ENCODE measurements around the gene WDR7. TPM values are rescaled to one million over a fixed set of nuclear protein-coding genes. Genes with fewer than 3 reads are reported as not detected.

WDR7 gene
- total RNA-seq, 4 donors from 2014 or later: 16.2 to 39.4 (median 19.9) TPM

- DNase-seq (ENCODE audit: low spot score) (no peak), ATAC-seq (ENCODE audit: low FRiP score) (no peak)
- TF ChIP-seq, protein P1, sequence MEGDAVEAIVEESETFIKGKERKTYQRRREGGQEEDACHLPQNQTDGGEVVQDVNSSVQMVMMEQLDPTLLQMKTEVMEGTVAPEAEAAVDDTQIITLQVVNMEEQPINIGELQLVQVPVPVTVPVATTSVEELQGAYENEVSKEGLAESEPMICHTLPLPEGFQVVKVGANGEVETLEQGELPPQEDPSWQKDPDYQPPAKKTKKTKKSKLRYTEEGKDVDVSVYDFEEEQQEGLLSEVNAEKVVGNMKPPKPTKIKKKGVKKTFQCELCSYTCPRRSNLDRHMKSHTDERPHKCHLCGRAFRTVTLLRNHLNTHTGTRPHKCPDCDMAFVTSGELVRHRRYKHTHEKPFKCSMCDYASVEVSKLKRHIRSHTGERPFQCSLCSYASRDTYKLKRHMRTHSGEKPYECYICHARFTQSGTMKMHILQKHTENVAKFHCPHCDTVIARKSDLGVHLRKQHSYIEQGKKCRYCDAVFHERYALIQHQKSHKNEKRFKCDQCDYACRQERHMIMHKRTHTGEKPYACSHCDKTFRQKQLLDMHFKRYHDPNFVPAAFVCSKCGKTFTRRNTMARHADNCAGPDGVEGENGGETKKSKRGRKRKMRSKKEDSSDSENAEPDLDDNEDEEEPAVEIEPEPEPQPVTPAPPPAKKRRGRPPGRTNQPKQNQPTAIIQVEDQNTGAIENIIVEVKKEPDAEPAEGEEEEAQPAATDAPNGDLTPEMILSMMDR (IDR thresholded peaks at IDR 0.05): no peak
Observed at GRCh38 chr18:56716692-56717146, 65.6 kb downstream of the WDR7 start.

DNA sequence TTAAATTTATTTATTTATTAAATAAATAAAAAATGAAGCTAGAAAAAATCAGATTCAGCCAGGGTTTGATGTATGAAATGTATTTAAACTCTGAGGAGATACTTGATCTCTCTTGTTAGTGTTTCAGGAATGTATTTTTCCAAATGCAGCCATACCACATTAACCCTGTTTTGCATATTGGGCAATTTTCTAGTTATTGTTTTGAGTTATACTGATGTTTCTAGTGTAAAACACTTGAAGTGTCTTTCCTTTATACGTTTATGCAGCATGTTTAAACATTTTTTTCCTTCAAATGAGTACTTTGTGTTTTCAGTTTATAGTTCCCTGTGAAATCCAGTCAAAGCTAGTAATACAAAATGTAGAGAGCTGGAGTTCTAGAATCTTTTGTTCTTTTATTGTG, 69.9 kb downstream of the WDR7 start:
- DNase-seq (ENCODE audit: low spot score) (no peak), ATAC-seq (ENCODE audit: low FRiP score) (no peak)
- TF ChIP-seq, protein P1 (IDR thresholded peaks at IDR 0.05): no peak

DNA sequence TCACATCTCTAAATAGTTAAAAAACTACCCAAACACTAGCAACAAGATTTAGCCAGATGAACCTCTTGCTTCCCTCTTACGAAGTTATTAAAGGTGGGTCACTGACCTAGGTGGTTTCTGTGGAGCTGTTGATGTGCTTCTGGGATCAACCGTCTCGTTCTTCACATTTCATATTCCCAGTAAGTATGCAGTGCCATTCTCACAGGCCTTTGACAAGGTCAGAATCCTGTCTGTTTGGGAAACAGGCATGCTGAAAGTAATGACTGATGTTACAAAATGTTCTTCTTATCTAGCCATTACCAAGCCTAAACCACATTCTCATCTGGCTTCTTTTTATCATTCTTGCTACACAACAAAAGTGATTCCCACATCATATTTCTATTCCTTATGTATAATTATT, 70.3 kb downstream of the WDR7 start:
- TF ChIP-seq, protein P1 (IDR thresholded peaks at IDR 0.05): no peak
- DNase-seq (ENCODE audit: low spot score): no peak

GRCh38 chr18:56722518-56722917, 71.4 kb downstream of the WDR7 start:
- no peak for DNase-seq (ENCODE audit: low spot score)
- TF ChIP-seq, protein P1 (IDR thresholded peaks at IDR 0.05): no peak
- no peak for ATAC-seq (ENCODE audit: low FRiP score)

More for the DNA sequence above, 70.3 kb downstream of the WDR7 start:
- no peak for ATAC-seq (ENCODE audit: low FRiP score)

DNA sequence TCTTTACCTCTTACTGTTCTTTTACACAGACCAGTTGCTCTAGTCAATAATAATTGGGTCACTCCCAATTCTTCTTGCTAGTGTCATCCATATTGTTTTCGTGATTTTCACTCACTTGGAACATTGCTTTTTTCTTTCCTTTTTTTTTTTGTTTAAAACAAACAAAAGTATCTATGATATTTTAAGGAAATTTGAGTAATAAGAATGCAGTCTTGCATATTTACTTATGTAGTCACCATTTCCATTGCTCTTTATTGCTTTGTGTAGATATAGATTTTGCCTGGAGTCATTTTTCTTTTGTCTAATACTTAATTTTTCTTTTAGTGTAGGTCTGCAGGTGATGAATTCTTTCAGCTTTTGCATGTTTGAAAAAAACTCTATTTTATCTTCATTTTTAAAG, 71.9 kb downstream of the WDR7 start:
- TF ChIP-seq, protein P1 (IDR thresholded peaks at IDR 0.05): no peak
- no peak for ATAC-seq (ENCODE audit: low FRiP score)
- no peak for DNase-seq (ENCODE audit: low spot score)

DNA sequence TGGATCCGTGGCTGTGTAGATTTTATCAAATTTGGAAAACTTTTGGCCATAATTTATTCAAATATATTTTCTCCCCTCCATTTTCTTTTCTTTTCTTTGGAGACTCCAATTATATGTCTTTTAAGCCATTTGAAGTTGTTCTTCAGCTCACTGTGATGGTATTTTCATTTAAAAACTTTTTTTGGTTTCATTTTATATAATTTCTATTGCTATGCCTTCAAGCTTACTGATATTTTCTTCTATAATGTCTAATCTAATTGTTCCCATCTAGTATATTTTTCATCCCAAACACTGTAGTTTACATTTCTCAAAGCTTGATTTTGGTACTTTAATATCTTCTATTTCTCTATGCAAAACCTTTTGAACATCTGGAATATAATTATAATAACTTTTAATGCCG, 72.5 kb downstream of the WDR7 start:
- TF ChIP-seq, protein P1 (IDR thresholded peaks at IDR 0.05): no peak
- ATAC-seq (ENCODE audit: low FRiP score): no peak
- no peak for DNase-seq (ENCODE audit: low spot score)

GRCh38 chr18:56726906-56727305, 75.7 kb downstream of the WDR7 start:
- DNase-seq (ENCODE audit: low spot score): no peak
- TF ChIP-seq, protein P1 (IDR thresholded peaks at IDR 0.05): no peak
- ATAC-seq (ENCODE audit: low FRiP score): no peak

All from omental fat pad (tissue), 4 donors.